Chondrocyte (in vitro differentiated cells): ENCODE results near the gene ZNF628. TPM values are rescaled to one million over a fixed set of nuclear protein-coding genes. Genes with fewer than 3 reads are reported as not detected.

Experiments used
- DNase-seq: peaks from one replicate; pipeline ENCODE4 v3.0.0; 2021; ENCODE audit warnings: mixed read lengths, low spot score
- H3K27ac Mint-ChIP-seq: one replicate; pipeline ENCODE4 v1.8.0; 2021; ENCODE audit warnings: mild to moderate bottlenecking, moderate library complexity, mixed read lengths; ENCODE audit not compliant: unreplicated experiment
- H3K27me3 Mint-ChIP-seq: 2 replicates; pipeline ENCODE4 v1.8.0; 2021; ENCODE audit warnings: low read depth, mixed read lengths
- H3K36me3 Mint-ChIP-seq: 2 replicates; pipeline ENCODE4 v1.8.0; 2021; ENCODE audit warnings: low read depth, mixed read lengths
- H3K4me1 Mint-ChIP-seq: 2 replicates; pipeline ENCODE4 v1.8.0; 2021; ENCODE audit warnings: low read depth, mild to moderate bottlenecking, mixed read lengths
- H3K4me3 Mint-ChIP-seq: one replicate; pipeline ENCODE4 v1.8.0; 2021; ENCODE audit warnings: mild to moderate bottlenecking, moderate library complexity, mixed read lengths; ENCODE audit not compliant: unreplicated experiment
- H3K9me3 Mint-ChIP-seq: 2 replicates; pipeline ENCODE4 v1.8.0; 2021; ENCODE audit warnings: low read depth, mixed read lengths
- total RNA-seq: library from RNA; stranded (reverse); gene quantifications from 3 replicates; pipeline ENCODE4 v1.2.1, GENCODE V29; 2021
- TF ChIP-seq, protein P1 (sequence below): fragments of 200-600 bp; sonication (generic); IDR thresholded peaks from 2 replicates; pipeline ENCODE4 v1.5.0; 2021; ENCODE audit warnings: antibody characterized with exemption, mild to moderate bottlenecking, moderate library complexity

Gene ZNF628
- total RNA-seq, 1 donor from 2014 or later = 9.4 TPM

DNA sequence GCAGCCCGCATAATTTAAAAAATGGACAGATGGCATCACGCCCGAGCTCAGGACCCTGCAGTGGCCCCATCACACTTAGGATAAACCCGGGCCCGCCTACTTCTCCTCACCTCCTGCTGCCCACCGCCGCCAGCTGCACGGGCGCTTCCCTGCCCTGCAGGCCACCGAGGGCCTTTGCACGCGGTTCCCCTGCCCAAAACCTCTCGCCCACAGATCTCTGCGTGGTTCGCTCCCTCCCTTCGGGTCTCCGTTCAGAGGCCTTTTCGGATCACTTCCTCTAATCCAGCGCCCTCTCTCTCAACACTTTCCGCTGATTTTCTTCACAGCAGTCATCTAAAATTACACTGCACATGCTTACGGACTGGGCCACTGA, 35.1 kb upstream of the ZNF628 start:
- DNase-seq = no peak
- Mint-ChIP-seq H3K9me3 (peaks cover 3% of the 10 kb centered on the region), H3K27ac (no peak overlapping the region), H3K27me3 (peaks cover 70% of the 10 kb centered on the region), H3K4me1 (peaks cover 14% of the 10 kb centered on the region), H3K4me3 (no peak overlapping the region), H3K36me3 (peaks cover 3% of the 10 kb centered on the region)
- TF ChIP-seq, protein P1, sequence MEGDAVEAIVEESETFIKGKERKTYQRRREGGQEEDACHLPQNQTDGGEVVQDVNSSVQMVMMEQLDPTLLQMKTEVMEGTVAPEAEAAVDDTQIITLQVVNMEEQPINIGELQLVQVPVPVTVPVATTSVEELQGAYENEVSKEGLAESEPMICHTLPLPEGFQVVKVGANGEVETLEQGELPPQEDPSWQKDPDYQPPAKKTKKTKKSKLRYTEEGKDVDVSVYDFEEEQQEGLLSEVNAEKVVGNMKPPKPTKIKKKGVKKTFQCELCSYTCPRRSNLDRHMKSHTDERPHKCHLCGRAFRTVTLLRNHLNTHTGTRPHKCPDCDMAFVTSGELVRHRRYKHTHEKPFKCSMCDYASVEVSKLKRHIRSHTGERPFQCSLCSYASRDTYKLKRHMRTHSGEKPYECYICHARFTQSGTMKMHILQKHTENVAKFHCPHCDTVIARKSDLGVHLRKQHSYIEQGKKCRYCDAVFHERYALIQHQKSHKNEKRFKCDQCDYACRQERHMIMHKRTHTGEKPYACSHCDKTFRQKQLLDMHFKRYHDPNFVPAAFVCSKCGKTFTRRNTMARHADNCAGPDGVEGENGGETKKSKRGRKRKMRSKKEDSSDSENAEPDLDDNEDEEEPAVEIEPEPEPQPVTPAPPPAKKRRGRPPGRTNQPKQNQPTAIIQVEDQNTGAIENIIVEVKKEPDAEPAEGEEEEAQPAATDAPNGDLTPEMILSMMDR = no peak

DNA sequence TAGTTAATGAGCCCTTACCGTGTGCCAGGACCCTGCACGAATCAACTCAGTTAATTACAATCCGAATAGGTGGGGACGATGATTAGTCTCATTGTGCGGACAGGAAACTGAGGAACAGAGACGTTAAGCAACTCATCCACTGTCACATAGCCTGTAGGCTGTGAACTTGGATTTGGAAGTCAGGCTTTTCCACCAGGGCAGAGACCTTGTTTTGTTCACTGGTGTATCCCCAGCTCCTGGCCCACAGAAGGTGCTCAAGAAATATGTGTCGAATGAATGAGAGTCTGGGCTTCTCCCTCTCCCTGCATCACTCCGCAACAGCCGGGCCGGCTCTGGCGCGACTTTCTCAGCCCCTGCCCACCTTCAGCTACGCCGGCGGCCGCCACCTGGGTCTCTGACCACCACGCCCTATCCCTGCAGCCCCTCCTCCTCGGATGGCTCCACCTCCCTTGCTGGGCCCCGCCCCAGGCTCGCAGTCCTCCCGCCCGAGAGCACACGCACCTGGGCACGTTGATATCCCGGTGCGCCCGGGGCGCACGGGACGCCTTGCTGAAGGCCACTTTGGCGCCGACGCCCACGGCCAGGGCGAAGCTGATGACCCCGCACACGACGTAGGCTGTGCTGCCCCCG, 34.6 kb upstream of the ZNF628 start:
- Mint-ChIP-seq H3K4me1 (peaks cover 14% of the 10 kb centered on the region), H3K9me3 (peaks cover 3% of the 10 kb centered on the region), H3K27ac (no peak overlapping the region), H3K4me3 (no peak overlapping the region), H3K36me3 (peaks cover 3% of the 10 kb centered on the region), H3K27me3 (peaks cover 67% of the 10 kb centered on the region)
- DNase-seq = no peak
- TF ChIP-seq, protein P1 = no peak

DNA sequence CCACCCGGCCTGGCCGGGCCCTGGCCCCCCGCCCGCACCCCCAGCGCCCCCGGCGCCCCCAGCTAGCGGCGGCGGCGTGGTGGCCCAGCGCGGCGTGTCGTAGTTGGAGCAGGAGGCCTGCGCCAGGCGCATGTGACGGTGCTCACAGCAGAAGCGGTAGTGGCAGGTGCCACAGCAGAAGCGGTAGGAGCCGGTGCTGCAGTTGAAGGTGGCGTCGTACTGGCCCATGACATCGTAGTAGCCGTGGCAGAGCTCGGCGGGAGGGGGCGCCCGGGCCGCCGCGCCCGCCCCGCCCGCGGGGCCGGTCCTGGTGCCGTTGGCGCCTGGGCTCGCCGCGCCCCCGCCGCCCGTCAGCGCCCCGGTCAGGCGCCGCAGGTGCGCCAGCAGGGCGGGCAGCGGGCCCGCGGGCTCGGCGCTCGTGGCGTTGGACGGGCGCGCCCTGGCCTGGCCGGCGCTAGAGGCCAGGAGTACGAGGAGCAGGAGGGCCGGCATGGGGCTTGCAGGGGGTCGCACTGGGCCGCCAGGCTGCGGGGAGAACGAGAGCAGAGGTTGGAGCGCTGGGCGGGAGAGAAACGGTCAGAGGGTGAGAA, 34.0 kb upstream of the ZNF628 start:
- Mint-ChIP-seq H3K36me3 (peaks cover 3% of the 10 kb centered on the region), H3K4me3 (no peak overlapping the region), H3K27me3 (peaks cover 62% of the 10 kb centered on the region), H3K9me3 (no peaks in the 10 kb centered on the region), H3K27ac (no peak overlapping the region), H3K4me1 (peaks cover 14% of the 10 kb centered on the region)
- TF ChIP-seq, protein P1 = no peak
- no peak for DNase-seq

DNA sequence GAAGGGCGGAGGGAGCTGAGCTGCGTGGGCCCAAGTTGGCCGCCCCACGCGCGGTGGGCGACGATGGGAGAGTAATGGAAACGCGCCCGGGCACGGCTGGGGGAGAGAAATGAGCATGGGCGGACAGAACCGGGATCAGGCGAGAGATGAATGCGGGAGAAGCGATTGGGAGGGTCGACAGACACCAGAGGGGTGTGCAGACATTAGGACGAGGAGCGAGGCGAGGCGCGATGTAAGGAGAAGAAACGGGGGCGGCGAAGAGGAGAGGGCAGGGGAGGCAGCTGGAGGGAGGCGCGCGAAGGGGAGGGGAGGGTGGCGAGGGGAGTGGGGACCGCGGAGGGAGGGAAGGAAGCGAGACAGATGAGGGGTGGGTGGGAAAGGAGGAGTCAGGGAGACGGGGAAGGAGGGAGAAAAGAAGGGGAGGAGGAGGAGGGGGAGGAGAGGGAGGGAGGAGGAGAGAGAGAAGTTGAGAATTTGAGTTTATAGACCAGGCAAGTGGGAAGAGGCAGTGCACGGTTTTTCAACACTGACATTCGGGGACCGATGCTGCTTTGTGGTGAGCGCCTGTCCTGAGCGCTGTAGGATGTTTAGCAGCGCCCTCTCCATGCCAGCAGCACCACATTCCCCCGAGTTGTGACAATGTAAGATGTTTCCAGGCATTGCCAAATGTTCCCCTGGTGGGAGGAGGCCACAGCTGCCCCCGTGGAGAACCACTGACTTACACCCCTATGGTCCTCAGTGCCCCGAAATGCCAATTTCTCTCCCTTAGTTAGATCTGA, 33.2 kb upstream of the ZNF628 start, which contains the start of gene SHISA7:
TSS of gene SHISA7 (minus strand) at position 256 of the 779 bp plus-strand sequence. CDS start 437 bp downstream, outside the sequence.
- peaks cover 14% of the 10 kb centered on the region for H3K4me1 Mint-ChIP-seq
- H3K4me3 Mint-ChIP-seq = no peak within 1 kb of the TSS
- TF ChIP-seq, protein P1 = no peak
- peaks cover 3% of the 10 kb centered on the region for H3K36me3 Mint-ChIP-seq
- peaks cover 61% of the 10 kb centered on the region for H3K27me3 Mint-ChIP-seq
- DNase-seq = no peak
- no peaks in the 10 kb centered on the region for H3K9me3 Mint-ChIP-seq
- no peak within 1 kb of the TSS for H3K27ac Mint-ChIP-seq

DNA sequence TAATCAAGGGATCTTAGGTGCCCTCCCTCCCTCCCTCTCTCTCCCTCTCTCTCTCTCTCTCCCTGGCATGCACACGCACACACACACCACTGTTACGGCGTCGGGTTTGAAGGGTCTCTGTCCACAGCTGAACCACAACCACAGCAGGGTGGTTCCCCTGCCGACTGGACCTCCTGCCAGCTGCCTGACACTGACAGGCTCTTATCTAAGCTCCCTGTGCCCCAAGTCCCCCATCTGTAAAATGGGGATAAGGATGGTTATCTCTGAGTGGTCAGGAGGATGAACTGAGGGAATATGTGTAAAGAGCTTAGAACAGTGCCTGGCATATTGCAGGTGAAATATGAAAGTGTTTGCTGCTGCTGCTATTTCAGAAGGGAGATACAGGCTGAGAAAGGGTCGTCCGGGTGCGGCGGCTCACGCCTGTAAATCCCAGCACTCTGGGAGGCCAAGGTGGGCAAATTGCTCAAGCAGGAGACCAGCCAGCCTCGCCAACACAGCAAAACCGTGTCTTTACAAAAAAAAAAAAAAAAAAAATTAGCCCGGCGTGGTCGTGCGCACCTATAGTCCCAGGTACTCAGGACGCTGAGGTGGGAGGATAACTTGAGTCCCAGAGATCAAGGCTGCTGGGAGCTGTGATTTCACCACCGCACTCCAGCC, 32.5 kb upstream of the ZNF628 start:
- Mint-ChIP-seq H3K27me3 (peaks cover 57% of the 10 kb centered on the region), H3K36me3 (peaks cover 3% of the 10 kb centered on the region), H3K4me1 (peaks cover 14% of the 10 kb centered on the region), H3K4me3 (no peak overlapping the region), H3K9me3 (no peaks in the 10 kb centered on the region), H3K27ac (no peak overlapping the region)
- TF ChIP-seq, protein P1 = no peak
- DNase-seq = no peak
